ENCODE data around the gene UXS1.
"Not testable (repeated sequence)": the region's sequence is repeated elsewhere in the genome, so short reads cannot be mapped to it uniquely, and the experiment has no call there.

The UXS1 gene

GRCh38 chr2:106159866-106160785 is 34.0 kb downstream of the UXS1 start:
- no peak for DNase-seq

DNA sequence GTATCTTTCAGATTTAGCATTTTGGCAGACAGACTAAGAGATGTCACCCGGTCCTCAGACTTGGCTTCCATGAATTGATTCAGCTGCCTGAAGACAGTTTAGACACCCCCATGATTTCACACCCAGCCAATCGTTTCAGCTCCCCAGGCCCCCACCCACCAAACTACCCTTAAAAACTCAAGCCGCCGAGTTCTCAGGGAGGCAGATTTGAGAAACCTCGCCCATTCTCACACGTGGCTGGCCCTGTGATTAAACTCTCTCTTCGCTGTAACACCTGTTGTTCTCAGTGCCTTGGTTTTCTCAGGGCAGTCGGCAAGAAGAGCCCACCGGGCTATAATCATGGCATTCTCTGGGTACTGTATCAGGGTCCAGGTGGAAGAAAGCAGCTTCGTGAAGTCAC is 35.2 kb downstream of the UXS1 start:
- no peak for DNase-seq

DNA sequence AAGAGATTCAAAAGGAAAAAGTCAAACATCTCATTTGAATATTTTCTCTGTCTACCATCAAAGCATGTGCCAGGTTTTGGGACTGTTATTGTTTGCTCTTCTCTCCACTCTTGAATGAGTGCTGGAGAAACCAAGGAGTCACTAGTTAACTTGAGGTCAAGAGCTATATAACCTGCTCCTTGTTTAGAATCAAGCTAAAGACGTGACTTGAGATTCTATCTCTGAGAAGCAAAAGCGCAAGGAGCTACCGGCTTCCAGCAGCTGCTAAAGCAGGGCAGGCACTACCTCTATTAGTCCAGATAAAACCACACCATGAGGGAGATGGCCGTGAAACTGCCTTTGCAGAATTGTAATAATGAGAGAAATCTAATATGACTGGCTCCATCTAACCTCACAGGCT is 36.0 kb downstream of the UXS1 start:
- DNase-seq = no peak

DNA sequence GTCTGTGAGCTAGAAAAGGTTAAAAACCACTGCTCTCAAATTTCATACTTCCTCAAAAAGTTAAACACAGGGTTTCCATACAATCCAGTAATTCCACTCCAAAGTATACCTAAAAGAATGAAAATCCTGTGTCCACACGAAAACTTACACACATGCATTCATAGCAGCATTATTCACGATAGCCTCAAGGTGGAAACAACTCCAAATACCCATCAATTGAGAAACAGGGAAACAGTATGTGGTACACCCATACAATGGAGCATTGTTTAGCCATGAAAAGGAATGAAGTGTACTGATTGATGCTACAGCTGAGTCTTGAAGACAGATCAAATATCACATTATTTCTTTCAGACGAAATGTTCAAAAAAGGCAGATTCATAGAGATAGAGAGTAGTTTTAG is 36.7 kb downstream of the UXS1 start:
- no peak for DNase-seq

DNA sequence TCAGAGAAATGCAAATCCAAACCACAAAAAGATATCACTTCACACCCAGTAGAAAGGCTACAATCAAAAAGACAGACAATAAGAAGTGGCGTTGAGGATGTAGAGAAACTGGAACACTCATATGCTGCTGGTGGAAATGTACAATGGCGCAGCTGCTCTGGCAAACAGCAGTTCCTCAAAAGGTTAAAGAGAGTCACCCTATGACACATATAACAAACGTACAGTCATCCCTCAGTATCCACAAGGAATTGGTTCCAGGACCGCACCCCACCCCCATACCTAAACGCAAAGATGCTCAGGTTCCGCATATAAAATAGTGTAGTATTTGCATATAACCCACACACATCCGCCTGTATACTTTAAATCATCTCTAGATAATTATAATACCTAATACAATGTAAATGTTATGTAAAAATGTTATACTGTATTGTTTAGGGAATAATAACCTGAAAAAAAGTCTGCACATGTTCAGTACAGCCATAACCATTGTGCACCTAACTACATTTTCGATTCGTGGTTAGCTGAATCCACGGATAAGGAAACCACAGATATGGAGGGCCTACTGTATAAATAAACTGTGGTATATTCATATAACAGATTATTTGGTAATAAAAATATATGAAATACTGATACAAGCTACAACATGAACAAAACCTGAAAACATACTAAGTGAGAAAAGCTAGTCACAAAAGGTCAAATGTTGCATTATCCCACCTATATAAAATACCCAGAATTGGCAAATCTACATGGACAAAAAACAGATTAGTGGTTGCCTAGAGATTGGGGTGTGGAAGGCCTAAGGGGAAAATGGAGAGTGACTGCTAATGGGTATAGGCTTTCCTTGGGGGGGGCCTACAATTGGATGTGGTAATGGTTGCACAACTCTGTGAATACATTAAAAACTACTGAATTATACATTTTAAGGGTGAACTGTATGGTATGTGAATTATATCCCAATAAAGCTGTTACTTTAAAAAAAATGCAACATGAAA is 37.5 kb downstream of the UXS1 start:
- DNase-seq = no peak

GRCh38 chr2:106153781-106154180 is 40.3 kb downstream of the UXS1 start:
- DNase-seq = no peak

DNA sequence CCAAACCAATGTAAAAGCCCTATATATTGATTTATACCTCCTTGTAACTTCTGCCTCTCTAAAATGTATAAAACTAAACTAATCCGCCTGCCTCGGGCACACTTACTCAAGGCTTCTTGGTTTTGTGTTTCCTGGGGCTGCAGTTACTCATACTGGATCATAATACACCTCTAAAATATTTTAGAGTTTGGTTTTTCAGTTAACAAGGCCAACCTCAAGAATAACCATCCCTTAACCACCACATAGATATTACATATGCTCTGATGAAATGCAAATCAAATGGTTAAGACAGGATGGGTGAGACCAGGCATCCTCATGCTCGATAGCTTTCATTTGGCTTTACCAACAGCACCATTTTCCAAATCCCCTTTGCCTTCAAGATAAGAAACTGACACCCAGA is 46.4 kb downstream of the UXS1 start:
- no peak for DNase-seq

- no peak for DNase-seq
These were observed 46.9 kb downstream of the UXS1 start for GRCh38 chr2:106147159-106147558.

DNA sequence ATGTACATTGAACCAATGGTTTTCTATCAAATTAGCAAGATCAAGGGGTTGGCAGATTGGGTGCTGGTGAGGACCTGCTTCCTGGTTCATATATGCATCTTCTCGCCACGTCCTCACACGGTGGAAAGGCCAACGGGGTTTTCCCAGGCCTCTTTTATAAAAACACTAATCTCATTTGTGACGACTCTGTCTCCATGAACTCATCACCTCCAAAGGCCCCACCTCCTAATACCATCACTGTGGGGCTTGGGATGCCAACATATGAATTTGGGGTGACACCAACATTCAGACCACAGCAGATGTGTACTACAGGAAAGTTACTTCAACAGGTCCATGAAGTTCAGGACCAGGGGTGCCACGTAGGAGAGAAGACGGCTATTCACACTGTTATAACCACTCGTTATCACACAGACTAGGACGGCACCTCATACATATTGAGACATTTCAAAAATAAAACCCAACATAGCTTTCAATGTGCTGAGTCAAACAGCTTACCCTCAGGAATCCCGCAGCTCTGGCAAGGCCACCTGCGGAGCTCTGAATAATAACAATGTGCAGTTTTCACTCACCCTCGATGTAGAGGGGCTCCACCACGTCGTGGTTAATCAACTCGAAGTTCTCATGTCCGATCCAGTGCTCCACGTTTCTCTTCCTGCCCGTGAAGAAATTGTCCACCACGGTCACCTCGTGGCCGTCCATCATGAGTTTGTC is 49.3 kb downstream of the UXS1 start:
- DNase-seq = no peak

DNA sequence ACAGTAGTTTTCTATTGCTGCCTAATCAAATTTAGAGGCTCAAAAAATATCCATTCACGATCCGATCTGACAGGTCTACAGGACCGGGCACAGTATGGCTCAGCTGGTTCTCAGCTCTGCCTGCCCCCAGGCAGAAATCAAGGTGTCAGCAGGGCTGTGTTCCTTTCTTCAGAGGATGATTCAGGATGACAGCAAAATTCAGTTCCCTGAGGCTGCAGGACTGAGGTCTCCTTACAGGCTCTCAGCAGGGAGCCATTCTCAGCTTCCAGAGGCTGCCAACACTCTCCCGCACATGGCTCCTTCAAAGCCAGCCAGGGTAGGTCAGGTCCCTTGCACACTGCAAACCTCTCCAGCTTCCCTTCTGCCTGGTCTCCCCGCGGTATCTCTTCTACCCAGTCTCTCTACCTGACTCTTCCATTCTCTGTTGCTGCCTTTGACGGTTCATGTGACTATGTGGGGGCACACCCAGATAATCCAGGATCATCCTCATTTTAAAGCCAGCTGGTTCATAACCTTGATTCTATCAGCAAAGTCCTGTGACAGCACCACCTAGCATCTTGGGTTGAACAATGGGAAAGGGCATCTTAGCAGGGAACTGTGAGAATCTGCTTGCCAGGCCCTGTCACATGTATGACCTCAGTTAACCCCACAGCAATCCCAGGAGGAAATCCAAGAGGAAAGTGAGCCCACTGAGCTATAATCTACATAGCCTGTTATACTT is 50.4 kb downstream of the UXS1 start:
- no peak for DNase-seq

GRCh38 chr2:106142683-106143082 is 51.4 kb downstream of the UXS1 start:
- no peak for DNase-seq

- no peak for DNase-seq
These were observed 53.2 kb downstream of the UXS1 start for GRCh38 chr2:106140913-106141312.

- no peak for DNase-seq
These were observed 54.0 kb downstream of the UXS1 start for GRCh38 chr2:106140113-106140512.

DNA sequence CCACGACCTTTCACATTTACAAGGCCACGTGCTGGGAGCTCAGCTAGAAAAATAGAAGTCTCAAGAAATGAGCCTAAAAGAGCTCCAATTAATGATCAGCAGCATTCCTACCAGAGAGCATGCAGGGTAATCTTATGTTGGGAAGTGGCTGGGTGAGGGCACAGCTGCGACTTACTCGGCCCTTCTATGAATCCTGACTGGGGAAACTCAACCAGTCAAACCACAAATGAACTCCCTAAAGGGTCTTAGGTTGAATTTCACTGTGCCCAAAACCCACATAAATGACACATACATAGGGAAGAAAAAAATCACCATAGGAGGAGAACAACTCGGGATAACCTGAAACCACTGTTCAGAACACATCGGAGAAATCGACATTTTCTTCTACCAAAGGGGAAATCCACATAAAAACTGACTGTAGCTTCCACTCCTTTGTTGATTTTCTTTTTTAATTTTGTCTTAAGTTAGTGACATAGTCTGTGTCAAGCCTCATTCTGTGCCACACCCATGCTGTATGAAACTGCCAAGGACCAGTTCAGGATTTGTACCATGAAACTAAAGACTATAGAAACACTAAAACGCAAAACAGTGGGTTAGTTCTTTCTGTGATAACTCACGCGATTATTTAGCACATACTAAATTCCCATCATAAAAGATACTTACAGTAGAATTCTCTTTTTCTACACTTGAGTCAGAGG is 54.7 kb downstream of the UXS1 start:
- DNase-seq = no peak

GRCh38 chr2:106138543-106139237 is 55.4 kb downstream of the UXS1 start:
- no peak for DNase-seq

- DNase-seq = no peak
These were observed 56.2 kb downstream of the UXS1 start for GRCh38 chr2:106137731-106138521.

- DNase-seq = not testable (repeated sequence)
These were observed 62.9 kb downstream of the UXS1 start for GRCh38 chr2:106131192-106131591.

DNA sequence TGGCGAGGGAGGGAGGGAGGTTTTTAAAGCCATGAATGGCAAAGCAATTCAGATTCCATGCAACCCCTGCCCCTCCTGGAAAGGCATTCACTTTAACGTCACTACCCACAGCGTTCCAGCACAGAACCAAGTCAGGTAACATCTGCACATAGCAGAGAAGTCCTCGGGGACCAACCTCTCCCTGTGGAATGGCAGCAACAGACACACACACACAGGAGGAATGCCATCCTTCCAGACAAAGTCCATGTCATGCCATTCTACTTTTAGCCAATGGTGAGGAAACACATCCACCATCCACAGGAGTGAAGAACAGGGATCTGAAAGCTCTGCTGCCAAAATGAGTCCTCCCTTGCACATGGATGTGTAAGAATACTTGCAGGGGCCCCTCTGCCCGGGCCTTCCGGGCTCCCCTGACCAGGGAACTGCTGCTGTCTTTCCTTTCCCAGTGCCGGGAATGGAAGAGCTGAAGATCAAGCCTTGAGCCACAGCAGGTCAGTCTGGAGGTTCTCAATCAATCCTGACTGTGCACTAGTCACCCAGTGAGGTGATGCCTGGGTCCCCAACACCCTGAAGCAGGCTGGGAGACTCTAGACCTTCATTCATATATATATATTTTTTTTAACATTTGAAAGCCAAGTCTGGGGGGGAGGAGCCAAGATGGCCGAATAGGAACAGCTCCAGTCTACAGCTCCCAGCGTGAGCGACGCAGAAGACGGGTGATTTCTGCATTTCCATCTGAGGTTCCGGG is 63.7 kb downstream of the UXS1 start:
- DNase-seq = no peak

- DNase-seq = no peak
These were observed 64.5 kb downstream of the UXS1 start for GRCh38 chr2:106129592-106129991.
